D721Med (cell line): ENCODE results near the gene TMEM101.

Source experiments
- DNase-seq: peaks from one replicate; pipeline ENCODE4 v3.0.0; 2011; ENCODE audit warnings: low spot score; ENCODE audit not compliant: insufficient read length
- FAIRE-seq: peaks from 2 replicates; lab custom pipeline; 2011; peaks lifted over from hg19 to GRCh38; lab: Jason Lieb, UNC
- TF ChIP-seq, protein P1 (sequence below): IDR thresholded peaks from 2 replicates; pipeline ENCODE4 v1.5.1; 2012; ENCODE audit warnings: mild to moderate bottlenecking, control low read depth; ENCODE audit not compliant: insufficient read depth; ENCODE audit errors: missing control alignments

Gene TMEM101

DNA sequence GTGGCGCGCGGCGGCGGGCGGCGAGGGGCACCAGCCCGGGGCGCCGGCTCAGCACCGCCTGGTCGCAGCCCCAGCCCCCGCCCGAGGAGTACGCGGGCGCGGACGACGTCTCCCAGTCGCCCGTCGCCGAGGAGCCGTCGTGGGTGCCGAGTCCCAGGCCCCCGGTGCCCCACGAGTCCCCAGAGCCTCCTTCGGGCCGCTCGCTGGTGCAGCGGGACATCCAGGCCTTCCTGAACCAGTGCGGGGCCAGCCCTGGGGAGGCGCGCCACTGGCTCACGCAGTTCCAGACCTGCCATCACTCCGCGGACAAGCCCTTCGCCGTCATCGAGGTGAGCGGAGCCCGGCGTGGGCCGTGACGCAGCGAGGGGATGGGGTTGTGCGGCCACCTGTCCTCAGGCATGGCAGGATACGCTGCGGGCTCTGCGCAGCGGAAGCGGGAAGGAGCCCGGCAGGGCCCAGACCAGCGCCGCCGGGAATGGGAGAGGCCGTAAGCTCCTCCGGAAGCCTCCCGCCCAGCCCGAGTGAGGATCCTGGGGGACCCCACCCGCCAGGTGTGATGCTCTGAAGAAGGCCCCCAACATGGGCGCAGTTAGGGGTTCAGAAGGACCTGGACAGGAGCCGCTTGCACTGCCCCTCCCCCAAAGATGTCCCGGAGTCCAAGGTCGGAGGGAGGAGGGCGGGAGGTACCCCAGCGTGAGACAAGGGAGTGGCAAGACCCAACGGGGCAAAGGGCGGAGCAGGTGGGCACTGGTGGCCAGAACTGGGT lies 9.8 kb downstream of the TMEM101 start:
- FAIRE-seq: no peak
- TF ChIP-seq, protein P1, sequence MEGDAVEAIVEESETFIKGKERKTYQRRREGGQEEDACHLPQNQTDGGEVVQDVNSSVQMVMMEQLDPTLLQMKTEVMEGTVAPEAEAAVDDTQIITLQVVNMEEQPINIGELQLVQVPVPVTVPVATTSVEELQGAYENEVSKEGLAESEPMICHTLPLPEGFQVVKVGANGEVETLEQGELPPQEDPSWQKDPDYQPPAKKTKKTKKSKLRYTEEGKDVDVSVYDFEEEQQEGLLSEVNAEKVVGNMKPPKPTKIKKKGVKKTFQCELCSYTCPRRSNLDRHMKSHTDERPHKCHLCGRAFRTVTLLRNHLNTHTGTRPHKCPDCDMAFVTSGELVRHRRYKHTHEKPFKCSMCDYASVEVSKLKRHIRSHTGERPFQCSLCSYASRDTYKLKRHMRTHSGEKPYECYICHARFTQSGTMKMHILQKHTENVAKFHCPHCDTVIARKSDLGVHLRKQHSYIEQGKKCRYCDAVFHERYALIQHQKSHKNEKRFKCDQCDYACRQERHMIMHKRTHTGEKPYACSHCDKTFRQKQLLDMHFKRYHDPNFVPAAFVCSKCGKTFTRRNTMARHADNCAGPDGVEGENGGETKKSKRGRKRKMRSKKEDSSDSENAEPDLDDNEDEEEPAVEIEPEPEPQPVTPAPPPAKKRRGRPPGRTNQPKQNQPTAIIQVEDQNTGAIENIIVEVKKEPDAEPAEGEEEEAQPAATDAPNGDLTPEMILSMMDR: no peak
- DNase-seq: no peak

DNA sequence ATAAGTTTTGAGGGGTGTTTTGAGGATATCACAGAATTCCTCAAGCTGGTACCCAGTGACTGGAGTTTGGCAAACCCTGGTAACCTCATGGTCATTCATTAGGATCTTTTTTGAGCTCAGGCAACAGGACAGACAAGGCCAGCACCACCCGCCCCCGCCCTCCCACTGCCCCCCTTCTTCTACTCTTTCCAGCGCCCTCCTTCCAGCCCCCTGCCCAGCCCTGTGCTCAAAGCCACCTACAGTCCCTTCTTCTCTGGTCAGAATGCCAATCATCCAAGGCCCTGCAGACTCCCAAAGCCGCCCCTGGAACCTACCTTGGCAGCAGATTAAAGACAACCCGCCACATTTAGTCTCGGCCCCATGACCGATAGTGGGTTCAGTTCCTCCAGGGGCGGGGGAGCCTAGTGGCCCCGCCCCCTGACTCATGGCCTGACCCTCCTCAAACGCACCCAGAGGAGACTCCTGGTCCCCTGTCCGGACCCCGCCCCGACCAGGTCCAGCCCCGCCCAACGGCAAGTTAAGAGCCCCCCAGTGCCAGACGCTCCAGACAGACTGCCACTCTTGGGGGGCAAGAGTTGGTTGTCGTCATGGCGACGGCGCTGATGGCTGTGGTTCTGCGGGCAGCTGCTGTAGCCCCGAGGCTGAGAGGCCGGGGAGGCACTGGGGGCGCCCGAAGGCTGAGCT lies 10.5 kb downstream of the TMEM101 start, which contains the start of gene NAGS:
TSS of gene NAGS (plus strand) at position 546 of the 684 bp plus-strand sequence. CDS start at position 588, 42 bp downstream.
- no peak for DNase-seq
- TF ChIP-seq, protein P1: no peak

DNA sequence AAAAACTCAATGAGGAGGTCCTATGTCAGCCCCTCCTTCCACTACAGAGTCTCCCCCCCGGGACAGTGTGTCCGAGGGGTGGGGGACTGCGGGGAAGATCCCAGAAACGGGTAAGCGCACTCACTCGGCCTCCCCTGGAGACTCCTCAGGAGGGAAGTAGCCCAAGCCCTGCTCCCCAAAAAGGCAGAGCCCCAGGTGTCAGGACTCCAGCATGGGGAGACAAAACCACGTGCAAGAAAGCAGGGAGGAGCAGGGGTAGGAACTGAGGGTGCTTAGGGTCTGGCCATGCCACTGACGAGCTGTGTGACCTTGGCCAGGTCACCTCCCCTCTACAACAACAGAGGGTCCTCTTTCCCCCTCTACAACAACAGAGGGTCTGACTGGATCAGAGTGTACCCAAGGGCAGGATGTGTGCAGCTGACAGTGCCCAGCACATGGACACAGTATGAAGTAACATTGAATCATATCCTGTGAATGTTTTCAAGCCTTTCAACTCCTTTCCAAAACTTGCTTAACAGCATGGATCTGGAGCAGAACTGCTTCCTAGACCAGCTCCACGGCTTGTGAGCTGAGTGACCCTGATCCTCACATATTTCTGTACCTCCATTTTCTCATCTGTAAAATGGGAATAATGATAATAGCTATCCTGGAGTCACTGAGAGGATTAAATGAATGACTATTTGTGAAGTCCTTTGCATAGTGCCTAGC lies 12.5 kb downstream of the TMEM101 start:
- no peak for DNase-seq
- no peak for FAIRE-seq
- TF ChIP-seq, protein P1: no peak

More for the DNA sequence above, 10.5 kb downstream of the TMEM101 start, which contains the start of gene NAGS:
- FAIRE-seq: no peak

DNA sequence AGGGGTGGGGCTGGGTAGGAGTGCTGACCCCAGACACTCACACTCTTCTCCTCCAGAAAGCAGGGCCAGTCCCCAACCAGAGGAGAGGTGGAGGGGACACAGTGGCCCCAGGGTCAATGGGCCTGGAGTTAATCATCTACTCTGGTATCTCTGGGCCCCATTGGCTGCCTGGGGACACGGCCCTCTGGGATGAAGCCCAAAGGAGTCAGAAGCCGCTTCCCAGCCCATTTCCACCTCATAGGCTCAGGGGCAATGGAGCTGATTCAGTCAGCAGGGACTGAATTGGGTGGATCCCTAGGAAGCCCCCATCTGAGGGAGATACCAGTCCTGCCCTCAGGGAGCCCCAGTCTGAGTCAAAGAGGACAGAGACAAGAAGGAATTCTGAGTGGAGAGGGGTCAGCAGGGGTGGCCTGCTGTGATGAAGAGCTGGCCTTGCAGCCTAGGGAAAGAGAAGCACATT lies 13.3 kb downstream of the TMEM101 start:
- DNase-seq (no peak), FAIRE-seq (no peak)
- TF ChIP-seq, protein P1: no peak

DNA sequence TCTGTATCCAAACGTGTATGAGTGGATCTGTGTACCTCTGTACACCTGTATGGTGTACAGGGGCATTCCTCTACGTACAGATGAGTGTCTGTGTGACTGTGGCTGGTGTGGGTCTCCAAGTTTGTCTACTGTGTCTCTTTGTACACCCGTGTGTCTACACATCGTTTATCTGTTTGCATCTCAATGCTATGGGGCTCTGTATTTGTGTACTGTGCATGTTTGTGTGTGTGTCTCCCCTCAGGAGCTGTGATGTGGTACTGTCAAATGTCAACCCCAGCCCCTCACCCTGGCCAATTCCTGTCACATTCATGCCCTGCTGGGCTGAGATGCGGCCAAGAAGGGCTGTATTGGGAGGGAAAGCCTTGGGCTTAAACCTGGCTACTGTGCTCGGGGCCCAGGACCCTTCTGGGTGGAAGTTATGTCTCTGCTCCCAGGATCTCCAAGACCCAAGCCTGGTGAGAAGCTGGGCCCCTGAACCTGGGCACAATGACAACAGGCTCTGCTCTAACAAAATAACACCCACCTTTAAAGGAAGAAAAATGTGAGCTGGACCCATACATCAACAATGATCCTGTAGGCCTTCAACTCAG lies 13.8 kb downstream of the TMEM101 start:
- FAIRE-seq (no peak), DNase-seq (no peak)
- TF ChIP-seq, protein P1: no peak

DNA sequence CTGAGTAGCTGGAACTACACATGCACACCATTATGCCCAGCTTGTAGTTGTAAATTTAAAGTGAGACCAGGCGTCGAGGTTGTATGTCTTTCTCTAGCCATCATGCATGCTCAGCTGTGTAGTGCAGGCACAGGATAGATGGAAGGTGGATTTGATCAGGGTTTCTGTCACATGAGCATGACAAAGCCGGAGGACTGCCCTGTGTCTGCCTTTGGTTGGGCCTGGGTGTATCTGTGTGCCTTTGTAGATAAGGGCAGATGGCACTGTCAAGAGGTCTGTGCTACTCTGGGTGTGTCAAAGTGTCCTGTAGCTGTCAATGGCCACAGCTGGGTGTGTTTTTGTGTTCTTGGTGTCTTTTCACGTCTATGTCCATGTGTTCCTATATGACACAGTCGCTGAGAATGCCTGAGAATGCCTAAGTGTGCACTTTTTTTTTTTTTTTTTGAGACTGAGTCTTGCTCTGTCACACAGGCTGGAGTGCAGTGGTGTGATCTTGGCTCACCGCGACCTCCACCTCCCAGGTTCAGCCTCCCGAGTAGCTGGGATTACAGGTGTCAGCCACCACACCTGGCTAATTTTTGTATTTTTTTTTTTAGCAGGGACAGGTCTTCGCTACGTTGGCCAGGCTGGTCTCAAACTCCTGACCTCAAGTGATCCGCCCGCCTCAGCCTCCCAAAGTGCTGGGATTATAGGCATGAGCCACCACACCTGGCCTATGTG lies 14.5 kb downstream of the TMEM101 start:
- TF ChIP-seq, protein P1: no peak
- DNase-seq: no peak
- FAIRE-seq: no peak
